ENCODE measurements around the gene SCEL. TPM values are rescaled to one million over a fixed set of nuclear protein-coding genes. Genes with fewer than 3 reads are reported as not detected.

The SCEL gene
- total RNA-seq, 1 experiment from 2014 or later, result 0.07 TPM

DNA sequence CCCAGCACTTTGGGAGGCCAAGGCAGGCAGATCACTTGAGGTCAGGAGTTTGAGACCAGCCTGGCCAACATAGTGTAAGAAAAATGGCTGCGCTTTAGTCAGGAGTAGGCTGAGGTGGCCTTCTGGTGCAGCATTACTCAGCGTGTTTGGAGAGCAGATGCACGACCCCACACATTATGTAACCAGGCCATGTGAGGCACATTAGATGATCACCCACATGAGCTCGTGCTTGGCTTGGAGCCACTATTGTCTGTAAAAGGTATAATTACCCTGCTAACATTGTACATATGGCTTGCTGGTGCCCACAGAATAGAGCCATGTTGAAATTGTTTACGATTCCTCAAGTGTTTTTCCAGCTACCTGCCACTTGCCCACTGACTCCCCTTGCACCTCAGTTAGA is 24.0 kb upstream of the SCEL start:
- H3K4me2 ChIP-seq (ENCODE audit: low read length), result no peak overlapping the region
- H3K79me2 ChIP-seq (ENCODE audit: insufficient read depth, low read length), result no peaks in the 10 kb centered on the region
- H3K4me1 ChIP-seq (ENCODE audit: control insufficient read depth in 1 of 2, insufficient read depth in 2 of 2, low read length in 2 of 2), result peaks cover 15% of the 10 kb centered on the region in 2 experiments; a peak in 3 of 4 replicates
- H3K9me3 ChIP-seq (ENCODE audit: control insufficient read depth in 1 of 2, insufficient read depth in 1 of 2, low read depth in 1 of 2, low read length in 2 of 2), result no peaks in the 10 kb centered on the region
- ChIA-PET CTCF (no interaction called here), POLR2A (no interaction called here), RAD21 (ENCODE audit: low non-redundant PET in 1 of 2, low total read pairs in 2 of 2, uncharacterized antibody in 2 of 2, unreplicated experiment in 2 of 2) (no interaction called here)
- no peak overlapping the region for H2AFZ ChIP-seq (ENCODE audit: low read depth, low read length, poor library complexity, severe bottlenecking)
- TF ChIP-seq EGR1 (IDR thresholded peaks at IDR 0.05; ENCODE audit: low read depth), result no peak
- no peak for TF ChIP-seq ZFX (IDR thresholded peaks at IDR 0.05)
- TF ChIP-seq SP1 (IDR thresholded peaks at IDR 0.05; ENCODE audit: low read depth), result no peak
- TF ChIP-seq ZNF274 (IDR thresholded peaks at IDR 0.05; ENCODE audit: low read depth, low read length), result no peak
- TF ChIP-seq, protein P1, sequence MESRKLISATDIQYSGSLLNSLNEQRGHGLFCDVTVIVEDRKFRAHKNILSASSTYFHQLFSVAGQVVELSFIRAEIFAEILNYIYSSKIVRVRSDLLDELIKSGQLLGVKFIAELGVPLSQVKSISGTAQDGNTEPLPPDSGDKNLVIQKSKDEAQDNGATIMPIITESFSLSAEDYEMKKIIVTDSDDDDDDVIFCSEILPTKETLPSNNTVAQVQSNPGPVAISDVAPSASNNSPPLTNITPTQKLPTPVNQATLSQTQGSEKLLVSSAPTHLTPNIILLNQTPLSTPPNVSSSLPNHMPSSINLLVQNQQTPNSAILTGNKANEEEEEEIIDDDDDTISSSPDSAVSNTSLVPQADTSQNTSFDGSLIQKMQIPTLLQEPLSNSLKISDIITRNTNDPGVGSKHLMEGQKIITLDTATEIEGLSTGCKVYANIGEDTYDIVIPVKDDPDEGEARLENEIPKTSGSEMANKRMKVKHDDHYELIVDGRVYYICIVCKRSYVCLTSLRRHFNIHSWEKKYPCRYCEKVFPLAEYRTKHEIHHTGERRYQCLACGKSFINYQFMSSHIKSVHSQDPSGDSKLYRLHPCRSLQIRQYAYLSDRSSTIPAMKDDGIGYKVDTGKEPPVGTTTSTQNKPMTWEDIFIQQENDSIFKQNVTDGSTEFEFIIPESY (IDR thresholded peaks at IDR 0.05; ENCODE audit: extremely low read depth, insufficient replicate concordance, low read length), result no peak
- no peak for TF ChIP-seq YY1 (IDR thresholded peaks at IDR 0.05; ENCODE audit: extremely low read depth, insufficient replicate concordance, low read depth, low read length)
- no peak for TF ChIP-seq CBX3 (IDR thresholded peaks at IDR 0.05; ENCODE audit: low read depth)
- TF ChIP-seq, protein P2, sequence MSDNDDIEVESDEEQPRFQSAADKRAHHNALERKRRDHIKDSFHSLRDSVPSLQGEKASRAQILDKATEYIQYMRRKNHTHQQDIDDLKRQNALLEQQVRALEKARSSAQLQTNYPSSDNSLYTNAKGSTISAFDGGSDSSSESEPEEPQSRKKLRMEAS (IDR thresholded peaks at IDR 0.05), result no peak
- TF ChIP-seq, protein P3, sequence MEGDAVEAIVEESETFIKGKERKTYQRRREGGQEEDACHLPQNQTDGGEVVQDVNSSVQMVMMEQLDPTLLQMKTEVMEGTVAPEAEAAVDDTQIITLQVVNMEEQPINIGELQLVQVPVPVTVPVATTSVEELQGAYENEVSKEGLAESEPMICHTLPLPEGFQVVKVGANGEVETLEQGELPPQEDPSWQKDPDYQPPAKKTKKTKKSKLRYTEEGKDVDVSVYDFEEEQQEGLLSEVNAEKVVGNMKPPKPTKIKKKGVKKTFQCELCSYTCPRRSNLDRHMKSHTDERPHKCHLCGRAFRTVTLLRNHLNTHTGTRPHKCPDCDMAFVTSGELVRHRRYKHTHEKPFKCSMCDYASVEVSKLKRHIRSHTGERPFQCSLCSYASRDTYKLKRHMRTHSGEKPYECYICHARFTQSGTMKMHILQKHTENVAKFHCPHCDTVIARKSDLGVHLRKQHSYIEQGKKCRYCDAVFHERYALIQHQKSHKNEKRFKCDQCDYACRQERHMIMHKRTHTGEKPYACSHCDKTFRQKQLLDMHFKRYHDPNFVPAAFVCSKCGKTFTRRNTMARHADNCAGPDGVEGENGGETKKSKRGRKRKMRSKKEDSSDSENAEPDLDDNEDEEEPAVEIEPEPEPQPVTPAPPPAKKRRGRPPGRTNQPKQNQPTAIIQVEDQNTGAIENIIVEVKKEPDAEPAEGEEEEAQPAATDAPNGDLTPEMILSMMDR (IDR thresholded peaks at IDR 0.05 in 2 of 3, conservative IDR thresholded peaks at IDR 0.05 in 1 of 3; ENCODE audit: borderline replicate concordance in 1 of 3, insufficient read depth in 1 of 3, low read depth in 2 of 3, low read length in 2 of 3), result no peak
- TF ChIP-seq, protein P4, sequence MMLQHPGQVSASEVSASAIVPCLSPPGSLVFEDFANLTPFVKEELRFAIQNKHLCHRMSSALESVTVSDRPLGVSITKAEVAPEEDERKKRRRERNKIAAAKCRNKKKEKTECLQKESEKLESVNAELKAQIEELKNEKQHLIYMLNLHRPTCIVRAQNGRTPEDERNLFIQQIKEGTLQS (IDR thresholded peaks at IDR 0.05), result no peak
- TF ChIP-seq FOSL1 (IDR thresholded peaks at IDR 0.05; ENCODE audit: low read depth), result no peak
- TF ChIP-seq POLR2A (IDR thresholded peaks at IDR 0.05; ENCODE audit: borderline replicate concordance, extremely low read depth, insufficient read depth, insufficient read length), result no peak
- no peak for ATAC-seq
- intact Hi-C loops (cut with micrococcal nuclease), result no loop called here
- no peak for DNase-seq (ENCODE audit: low read depth, low spot score)
- no peak overlapping the region for H3K27ac ChIP-seq (ENCODE audit: low read depth, low read length)
- no peaks in the 10 kb centered on the region for H4K20me1 ChIP-seq (ENCODE audit: insufficient read depth)
- H3K36me3 ChIP-seq (ENCODE audit: control insufficient read depth in 1 of 2, insufficient read depth in 2 of 2, low read length in 2 of 2), result no peaks in the 10 kb centered on the region
- BruUV-seq (replicated peaks), result no TSS peak
- no peak overlapping the region for H3K4me3 ChIP-seq (replicated peaks in 1 of 2; ENCODE audit: low read depth in 1 of 2, low read length in 2 of 2)
- peaks cover 16% of the 10 kb centered on the region for H3K27me3 ChIP-seq (ENCODE audit: insufficient read depth, low read length)
- H3K9me2 ChIP-seq (ENCODE audit: insufficient read depth), result no peaks in the 10 kb centered on the region
- H3K9ac ChIP-seq (ENCODE audit: low read length), result no peak overlapping the region
